ENCODE measurements around the gene LCN9. TPM values are rescaled to one million over a fixed set of nuclear protein-coding genes. Genes with fewer than 3 reads are reported as not detected.

Gene LCN9
- total RNA-seq, 1 donor from 2014 or later: not detected

GRCh38 chr9:135698236-135698635 is 35.1 kb downstream of the LCN9 start:
- DNase-seq (ENCODE audit: low spot score): no peak

- DNase-seq (ENCODE audit: low spot score): no peak
Measured at GRCh38 chr9:135698767-135699166, 35.7 kb downstream of the LCN9 start.

- no peak for DNase-seq (ENCODE audit: low spot score)
Measured at GRCh38 chr9:135699440-135699839, 36.3 kb downstream of the LCN9 start, which contains the start of gene SOHLH1. Gene SOHLH1, minus strand, starts transcription at chr9:135699481. Its CDS starts 14 bp downstream, at chr9:135699467.

GRCh38 chr9:135700525-135700924 is 37.4 kb downstream of the LCN9 start:
- no peak for DNase-seq (ENCODE audit: low spot score)

GRCh38 chr9:135701067-135701958 is 38.2 kb downstream of the LCN9 start:
- no peak for DNase-seq (ENCODE audit: low spot score)

DNA sequence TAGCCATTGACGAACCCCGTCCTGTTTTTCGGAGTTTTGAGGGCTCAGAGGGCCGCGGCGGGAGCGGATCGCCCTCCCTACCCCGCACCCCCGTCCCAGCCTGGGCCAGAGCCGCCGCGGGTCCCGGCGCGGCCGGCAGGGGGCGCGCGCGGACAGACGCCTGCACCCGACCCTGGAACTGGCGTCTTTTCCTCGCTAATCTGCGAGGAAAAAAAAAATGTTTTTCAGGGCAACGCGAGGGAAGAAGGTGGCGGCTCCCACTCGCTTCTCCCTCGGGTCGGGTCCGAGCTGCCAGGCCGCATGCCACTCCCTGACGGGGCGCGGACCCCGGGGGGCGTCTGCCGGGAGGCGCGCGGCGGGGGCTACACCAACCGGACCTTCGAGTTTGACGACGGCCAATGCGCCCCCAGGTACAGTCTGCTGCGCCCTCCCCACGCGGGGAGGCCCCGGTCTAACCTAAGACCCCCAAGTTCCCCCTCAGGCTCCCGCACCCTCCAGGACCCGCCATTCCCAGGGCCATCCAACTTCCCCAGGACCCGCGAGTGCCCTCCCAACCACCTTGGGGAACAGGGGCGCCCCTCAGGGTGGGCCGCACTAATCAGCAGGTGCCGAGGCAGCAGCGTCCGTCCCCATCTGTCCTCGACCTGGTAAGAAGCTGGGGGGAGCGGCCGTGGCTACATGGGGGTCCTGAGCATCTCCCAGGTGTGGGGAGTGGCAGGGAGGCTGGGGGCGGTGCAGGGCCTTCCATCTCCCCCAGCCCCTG is 39.0 kb downstream of the LCN9 start, which contains the start of gene KCNT1:
KCNT1 (plus strand) TSS at position 227 of the 763 bp plus-strand sequence; CDS start at position 301, 74 bp downstream.
- peak; percentile 38 for DNase-seq (ENCODE audit: low spot score)

GRCh38 chr9:135703726-135704125 is 40.6 kb downstream of the LCN9 start:
- DNase-seq (ENCODE audit: low spot score): no peak

DNA sequence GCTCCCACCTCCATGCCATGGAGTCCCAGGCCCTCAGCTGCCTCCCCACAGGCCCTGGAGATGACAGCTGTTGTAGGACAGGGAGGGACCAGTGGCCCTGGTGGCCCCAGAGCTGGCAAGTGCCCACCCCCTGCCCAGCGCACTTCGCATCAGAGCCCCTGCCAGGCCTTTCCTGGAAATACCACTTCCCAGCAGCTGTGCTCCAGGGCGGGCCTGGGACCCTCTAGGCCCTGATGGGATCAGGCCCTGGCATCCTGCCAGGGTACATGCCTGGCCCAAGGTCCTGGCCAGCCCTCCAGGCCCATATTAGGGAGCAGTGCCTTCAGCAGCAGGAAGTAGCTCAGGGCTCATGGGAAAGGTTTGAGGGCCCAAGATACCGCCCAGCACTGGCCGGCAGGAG is 41.4 kb downstream of the LCN9 start:
- no peak for DNase-seq (ENCODE audit: low spot score)

DNA sequence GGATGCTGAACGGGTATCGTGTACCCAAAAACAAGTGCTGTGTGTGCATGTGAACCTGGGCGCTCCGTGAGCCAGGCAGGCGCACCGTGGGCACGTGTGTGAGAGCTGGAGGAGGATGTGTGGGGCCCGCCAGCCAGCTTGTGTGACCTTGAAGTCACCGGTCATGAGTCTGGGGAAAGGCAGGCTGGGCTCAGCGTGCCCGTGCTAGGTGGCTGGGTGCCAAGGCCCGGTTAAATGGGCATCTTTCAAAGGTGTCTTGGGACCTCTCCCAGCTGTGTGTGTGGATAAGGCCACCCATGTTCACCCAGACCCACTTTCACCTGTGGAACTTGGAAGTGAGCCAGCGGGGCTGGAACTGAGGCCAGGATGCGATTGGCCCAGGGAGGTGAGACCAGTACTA is 42.3 kb downstream of the LCN9 start:
- DNase-seq (ENCODE audit: low spot score): no peak

- no peak for DNase-seq (ENCODE audit: low spot score)
Measured at GRCh38 chr9:135706288-135706687, 43.2 kb downstream of the LCN9 start.

DNA sequence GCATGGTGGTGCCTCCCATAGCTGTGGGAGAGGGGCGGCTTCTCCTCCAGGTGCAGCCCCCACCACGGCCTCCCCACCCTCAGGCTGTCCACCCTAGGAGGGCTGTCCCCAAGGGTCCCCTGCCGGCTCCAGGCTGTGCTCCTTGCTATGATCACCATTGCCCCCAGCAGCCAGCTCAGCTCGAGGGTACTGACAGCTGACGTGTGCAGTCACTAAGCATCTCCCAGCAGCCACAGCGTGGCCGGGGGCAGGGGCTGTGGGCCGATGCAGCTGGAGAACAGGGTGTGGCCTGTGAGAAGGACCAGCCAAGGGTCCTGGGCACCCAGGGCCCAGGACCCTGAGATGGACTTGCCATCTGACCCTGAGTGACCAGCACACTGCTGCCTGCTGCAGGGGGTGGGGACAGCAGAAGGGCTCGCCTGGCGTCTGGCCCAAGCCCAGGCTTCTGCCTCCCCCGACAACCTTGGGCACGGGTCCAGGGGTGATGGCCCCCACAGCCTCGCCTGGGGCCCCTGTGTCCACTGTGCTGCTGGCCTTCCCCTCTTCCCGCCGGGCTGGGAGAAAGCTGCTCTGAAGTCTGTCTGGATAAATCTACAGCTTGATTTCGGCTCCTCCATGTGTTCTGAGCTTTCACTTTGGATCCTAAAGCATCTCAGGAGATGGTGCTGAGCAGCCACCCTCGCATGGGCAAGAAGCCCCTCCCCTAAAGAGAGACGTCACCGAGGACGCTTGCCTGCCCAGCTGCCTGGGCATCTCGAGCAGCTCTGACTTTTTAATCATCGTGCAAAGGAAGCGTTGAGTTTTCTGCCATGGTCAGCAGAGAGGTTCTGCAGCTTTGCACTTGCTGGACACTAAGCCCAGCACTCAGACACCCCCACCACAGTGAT is 44.4 kb downstream of the LCN9 start:
- no peak for DNase-seq (ENCODE audit: low spot score)

DNA sequence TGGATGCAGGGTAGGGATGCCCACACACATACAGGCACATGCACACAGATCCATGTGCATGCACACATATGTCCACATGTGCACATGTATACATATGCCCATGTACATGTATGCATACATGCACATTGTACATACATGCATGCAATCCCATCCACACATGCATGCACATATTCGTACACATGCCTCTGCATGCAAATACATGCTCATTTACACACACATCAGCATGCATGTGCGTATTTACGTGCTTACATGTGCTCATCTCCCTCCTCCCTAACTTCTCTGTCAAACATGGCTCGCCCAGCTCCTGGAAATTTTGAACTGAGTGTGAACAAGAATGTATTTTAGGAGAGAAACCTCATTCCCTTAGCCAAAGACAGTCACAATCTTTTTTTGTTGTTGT is 45.1 kb downstream of the LCN9 start:
- DNase-seq (ENCODE audit: low spot score): no peak

DNA sequence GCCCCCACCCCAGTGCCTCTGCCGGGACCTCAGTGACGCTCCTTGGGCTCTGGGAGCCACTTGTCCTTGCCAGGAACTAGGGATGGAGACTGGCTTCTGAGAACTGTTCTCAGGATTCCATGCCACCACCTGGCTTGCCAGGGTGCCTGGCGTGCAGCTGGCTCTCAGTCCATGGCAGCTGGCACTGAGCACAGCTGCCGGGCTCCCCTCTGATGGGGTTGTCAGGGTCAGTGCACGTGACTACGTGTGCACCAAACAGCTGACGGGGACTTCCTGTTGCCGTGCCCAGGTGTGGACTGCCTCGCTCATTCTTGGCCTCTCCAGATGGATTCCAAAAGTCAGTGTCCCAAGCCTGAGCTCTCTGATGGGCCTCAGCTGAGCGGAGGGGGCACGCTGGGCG is 48.3 kb downstream of the LCN9 start:
- DNase-seq (ENCODE audit: low spot score): no peak

DNA sequence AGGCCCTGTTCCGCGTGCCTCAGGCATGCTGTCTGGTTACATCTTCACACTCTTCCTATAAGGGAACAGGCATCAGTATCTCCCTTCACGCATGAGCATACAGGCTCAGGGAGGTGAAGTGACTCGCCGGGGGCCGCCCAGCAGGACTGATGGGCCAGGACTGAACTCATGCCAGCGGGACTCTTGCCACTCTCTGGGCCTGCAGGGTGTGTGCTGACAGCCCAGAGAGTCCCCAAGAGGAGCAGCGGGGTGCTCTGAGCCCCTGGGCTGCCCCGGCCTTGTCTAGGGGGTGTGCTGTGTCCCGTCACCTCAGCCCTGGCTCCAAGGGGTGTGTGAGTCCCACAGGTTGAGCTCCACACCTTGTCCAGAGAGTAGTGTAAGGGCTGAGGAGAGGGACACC is 48.8 kb downstream of the LCN9 start:
- no peak for DNase-seq (ENCODE audit: low spot score)

DNA sequence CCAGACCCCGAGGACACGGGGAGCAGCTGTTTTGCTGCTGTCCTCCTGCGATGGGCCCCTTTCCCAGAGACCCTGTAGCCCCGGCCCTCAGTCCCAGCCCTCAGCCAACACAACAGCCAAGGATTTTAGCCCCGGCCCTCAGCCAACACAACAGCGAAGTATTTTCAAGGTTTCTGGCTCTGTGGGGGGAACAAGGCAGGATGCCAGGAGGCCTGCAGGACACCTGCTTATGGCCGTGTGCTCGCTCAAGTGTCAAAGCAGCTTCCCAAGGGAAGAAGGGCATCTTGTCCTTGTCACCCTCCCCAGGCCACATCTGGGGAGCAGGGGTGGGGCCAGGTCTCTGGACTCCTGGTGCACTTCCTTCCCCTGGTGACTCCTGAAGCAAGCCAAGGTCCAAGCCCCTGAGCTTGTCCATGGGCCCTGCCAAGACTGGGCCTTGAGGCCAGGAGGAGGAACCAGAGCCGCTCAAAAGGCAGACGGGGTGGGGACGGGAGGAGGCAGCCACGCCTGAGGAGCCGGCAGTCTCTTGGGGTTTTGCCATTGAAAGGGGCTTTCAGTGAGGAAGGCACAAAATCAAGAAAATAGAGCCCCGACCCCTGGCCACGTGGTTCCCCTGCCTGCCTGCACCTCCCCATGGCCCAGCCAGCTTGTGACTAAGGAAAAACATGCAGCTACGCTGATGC is 49.6 kb downstream of the LCN9 start:
- DNase-seq (ENCODE audit: low spot score): no peak

GRCh38 chr9:135714242-135715055 is 51.3 kb downstream of the LCN9 start:
- no peak for DNase-seq (ENCODE audit: low spot score)

DNA sequence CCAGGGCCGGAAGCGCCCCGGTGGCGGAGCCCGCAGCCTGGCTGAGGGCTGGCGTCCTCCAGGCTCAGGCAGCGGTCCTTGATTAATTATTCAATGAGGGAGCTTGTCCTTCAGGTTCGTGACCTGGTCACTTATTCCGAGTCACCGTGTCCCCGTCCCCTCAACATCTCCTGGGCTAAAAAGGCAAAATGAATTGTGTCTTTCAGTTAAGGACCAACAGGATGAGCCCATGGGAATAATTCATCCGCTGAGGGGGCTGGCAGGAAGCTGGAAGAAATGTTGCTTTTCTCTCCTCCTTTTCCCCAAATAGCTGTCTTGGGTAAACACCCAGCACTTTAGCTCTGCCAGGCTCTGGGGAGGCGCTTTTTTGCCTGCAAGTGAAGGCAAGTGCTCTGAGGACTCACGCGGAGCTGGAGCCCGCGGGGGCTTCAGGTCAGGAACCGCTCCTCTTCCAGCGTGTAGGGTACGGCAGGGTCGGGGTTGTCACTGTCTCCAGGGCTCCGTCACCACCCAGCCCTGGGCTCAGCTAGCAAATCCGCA is 52.0 kb downstream of the LCN9 start:
- DNase-seq (ENCODE audit: low spot score): no peak

DNA sequence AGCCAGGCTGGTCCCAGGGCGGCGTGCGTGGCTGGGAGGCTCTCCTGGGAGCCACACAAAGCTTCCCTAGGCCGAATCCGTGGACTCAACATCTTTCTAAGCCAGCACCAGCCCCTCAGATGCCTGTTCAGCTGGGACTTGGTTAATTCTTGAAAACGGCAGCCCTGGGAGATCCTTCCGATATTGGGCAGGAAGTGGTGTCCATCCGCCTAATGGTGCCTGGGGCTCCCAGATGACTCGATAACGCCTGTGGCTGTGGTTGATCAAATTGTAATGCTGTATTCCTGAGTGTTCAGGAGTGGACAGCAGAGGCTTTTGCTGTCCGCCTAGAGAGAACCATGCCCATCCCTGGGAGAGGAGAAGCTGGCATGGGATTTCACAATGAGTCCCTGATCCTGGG is 52.9 kb downstream of the LCN9 start:
- no peak for DNase-seq (ENCODE audit: low spot score)
